WERI-Rb-1 (cell line): ENCODE data around the gene GKN2.

Experiments used
- DNase-seq: peaks from one replicate; pipeline ENCODE4 v3.0.0-alpha.2; 2020
- H3K27ac ChIP-seq: fragments of 250-450 bp; sonication (Bioruptor Pico); 2 replicates; pipeline ENCODE4 v1.5.1; 2020; ENCODE audit warnings: mild to moderate bottlenecking, moderate library complexity
- H3K27me3 ChIP-seq: fragments of 250-450 bp; sonication (Bioruptor Pico); 2 replicates; pipeline ENCODE4 v1.5.1; 2021; ENCODE audit warnings: mild to moderate bottlenecking, low read depth, moderate library complexity; ENCODE audit not compliant: insufficient read depth, severe bottlenecking
- H3K36me3 ChIP-seq: fragments of 250-450 bp; sonication (Bioruptor Pico); 2 replicates; pipeline ENCODE4 v1.5.1; 2020; ENCODE audit warnings: mild to moderate bottlenecking, moderate library complexity
- H3K4me3 ChIP-seq: 2 replicates; pipeline ENCODE4 v1.5.1; 2011; ENCODE audit warnings: low read depth, mild to moderate bottlenecking, control low read depth, low read length
- H3K9me3 ChIP-seq: fragments of 250-450 bp; sonication (Bioruptor Pico); 2 replicates; pipeline ENCODE4 v1.5.1; 2021; ENCODE audit warnings: mild to moderate bottlenecking, moderate library complexity; ENCODE audit not compliant: severe bottlenecking
- CTCF ChIP-seq: IDR thresholded peaks from 2 replicates; pipeline ENCODE4 v1.5.1; 2011; ENCODE audit warnings: low read depth, mild to moderate bottlenecking, control low read depth, inconsistent platforms, low read length

GKN2 gene

GRCh38 chr2:68992933-68993332, 40.2 kb upstream of the GKN2 start:
- no peak overlapping the region for H3K4me3 ChIP-seq
- DNase-seq: no peak
- no peaks in the 10 kb centered on the region for H3K9me3 ChIP-seq
- TF ChIP-seq CTCF: no peak
- peaks cover 16% of the 10 kb centered on the region for H3K27me3 ChIP-seq
- no peak overlapping the region for H3K27ac ChIP-seq
- no peaks in the 10 kb centered on the region for H3K36me3 ChIP-seq

GRCh38 chr2:68992341-68992740, 39.6 kb upstream of the GKN2 start:
- Histone ChIP-seq H3K4me3 (no peak overlapping the region), H3K36me3 (no peaks in the 10 kb centered on the region), H3K9me3 (no peaks in the 10 kb centered on the region), H3K27ac (no peak overlapping the region), H3K27me3 (peaks cover 16% of the 10 kb centered on the region)
- no peak for TF ChIP-seq CTCF
- DNase-seq: no peak

- H3K27ac ChIP-seq: no peak overlapping the region
- H3K9me3 ChIP-seq: no peaks in the 10 kb centered on the region
- H3K36me3 ChIP-seq: no peaks in the 10 kb centered on the region
- no peak for DNase-seq
- H3K4me3 ChIP-seq: no peak overlapping the region
- no peak for TF ChIP-seq CTCF
- peaks cover 10% of the 10 kb centered on the region for H3K27me3 ChIP-seq
Measured at GRCh38 chr2:68989035-68989434, 36.3 kb upstream of the GKN2 start.

GRCh38 chr2:68987021-68987503, 34.4 kb upstream of the GKN2 start:
- DNase-seq: no peak
- Histone ChIP-seq H3K9me3 (no peaks in the 10 kb centered on the region), H3K4me3 (no peak overlapping the region), H3K27ac (no peak overlapping the region), H3K27me3 (peaks cover 5% of the 10 kb centered on the region), H3K36me3 (no peaks in the 10 kb centered on the region)
- no peak for TF ChIP-seq CTCF

GRCh38 chr2:68980956-68981355, 28.3 kb upstream of the GKN2 start:
- Histone ChIP-seq H3K9me3 (no peaks in the 10 kb centered on the region), H3K27me3 (peaks cover 7% of the 10 kb centered on the region), H3K27ac (no peak overlapping the region), H3K4me3 (no peak overlapping the region), H3K36me3 (no peaks in the 10 kb centered on the region)
- no peak for DNase-seq
- no peak for TF ChIP-seq CTCF

GRCh38 chr2:68978098-68978497, 25.4 kb upstream of the GKN2 start:
- peaks cover 28% of the 10 kb centered on the region for H3K27me3 ChIP-seq
- no peak for TF ChIP-seq CTCF
- no peak overlapping the region for H3K27ac ChIP-seq
- H3K4me3 ChIP-seq: no peak overlapping the region
- H3K36me3 ChIP-seq: no peaks in the 10 kb centered on the region
- no peak for DNase-seq
- no peaks in the 10 kb centered on the region for H3K9me3 ChIP-seq
